ENCODE data around the gene GOLGA2.

- TF ChIP-seq, protein P1, sequence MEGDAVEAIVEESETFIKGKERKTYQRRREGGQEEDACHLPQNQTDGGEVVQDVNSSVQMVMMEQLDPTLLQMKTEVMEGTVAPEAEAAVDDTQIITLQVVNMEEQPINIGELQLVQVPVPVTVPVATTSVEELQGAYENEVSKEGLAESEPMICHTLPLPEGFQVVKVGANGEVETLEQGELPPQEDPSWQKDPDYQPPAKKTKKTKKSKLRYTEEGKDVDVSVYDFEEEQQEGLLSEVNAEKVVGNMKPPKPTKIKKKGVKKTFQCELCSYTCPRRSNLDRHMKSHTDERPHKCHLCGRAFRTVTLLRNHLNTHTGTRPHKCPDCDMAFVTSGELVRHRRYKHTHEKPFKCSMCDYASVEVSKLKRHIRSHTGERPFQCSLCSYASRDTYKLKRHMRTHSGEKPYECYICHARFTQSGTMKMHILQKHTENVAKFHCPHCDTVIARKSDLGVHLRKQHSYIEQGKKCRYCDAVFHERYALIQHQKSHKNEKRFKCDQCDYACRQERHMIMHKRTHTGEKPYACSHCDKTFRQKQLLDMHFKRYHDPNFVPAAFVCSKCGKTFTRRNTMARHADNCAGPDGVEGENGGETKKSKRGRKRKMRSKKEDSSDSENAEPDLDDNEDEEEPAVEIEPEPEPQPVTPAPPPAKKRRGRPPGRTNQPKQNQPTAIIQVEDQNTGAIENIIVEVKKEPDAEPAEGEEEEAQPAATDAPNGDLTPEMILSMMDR (IDR thresholded peaks at IDR 0.05): no peak
- TF ChIP-seq EZH2 (IDR thresholded peaks at IDR 0.05; ENCODE audit: borderline replicate concordance, insufficient read depth, low read depth, low read length, poor library complexity, severe bottlenecking): no peak
Measured at GRCh38 chr9:128265348-128265847, 10.4 kb downstream of the GOLGA2 start.
